Measurements from ENCODE around the gene SND1.

DNA sequence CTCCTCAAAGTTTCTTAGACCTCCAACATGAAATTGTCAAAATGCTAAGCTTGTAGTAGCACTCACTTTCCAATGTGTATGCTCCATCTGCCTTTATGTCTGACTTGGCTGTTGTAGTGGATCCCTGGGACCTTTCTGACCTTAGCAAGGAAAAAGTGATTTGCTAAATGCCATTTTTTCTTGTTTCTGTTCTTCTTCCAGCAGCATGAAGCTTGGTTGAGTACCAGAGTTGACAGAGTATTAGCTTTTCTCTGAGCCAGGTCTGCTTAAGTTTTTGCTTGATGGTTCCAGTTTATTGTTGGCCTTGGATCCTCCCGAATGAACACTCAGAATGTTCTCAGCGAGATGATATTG lies 168.7 kb downstream of the SND1 start:
- TF ChIP-seq, protein P1, sequence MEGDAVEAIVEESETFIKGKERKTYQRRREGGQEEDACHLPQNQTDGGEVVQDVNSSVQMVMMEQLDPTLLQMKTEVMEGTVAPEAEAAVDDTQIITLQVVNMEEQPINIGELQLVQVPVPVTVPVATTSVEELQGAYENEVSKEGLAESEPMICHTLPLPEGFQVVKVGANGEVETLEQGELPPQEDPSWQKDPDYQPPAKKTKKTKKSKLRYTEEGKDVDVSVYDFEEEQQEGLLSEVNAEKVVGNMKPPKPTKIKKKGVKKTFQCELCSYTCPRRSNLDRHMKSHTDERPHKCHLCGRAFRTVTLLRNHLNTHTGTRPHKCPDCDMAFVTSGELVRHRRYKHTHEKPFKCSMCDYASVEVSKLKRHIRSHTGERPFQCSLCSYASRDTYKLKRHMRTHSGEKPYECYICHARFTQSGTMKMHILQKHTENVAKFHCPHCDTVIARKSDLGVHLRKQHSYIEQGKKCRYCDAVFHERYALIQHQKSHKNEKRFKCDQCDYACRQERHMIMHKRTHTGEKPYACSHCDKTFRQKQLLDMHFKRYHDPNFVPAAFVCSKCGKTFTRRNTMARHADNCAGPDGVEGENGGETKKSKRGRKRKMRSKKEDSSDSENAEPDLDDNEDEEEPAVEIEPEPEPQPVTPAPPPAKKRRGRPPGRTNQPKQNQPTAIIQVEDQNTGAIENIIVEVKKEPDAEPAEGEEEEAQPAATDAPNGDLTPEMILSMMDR (IDR thresholded peaks at IDR 0.05; ENCODE audit: insufficient read depth, low read length, poor library complexity, severe bottlenecking) = no peak
- TF ChIP-seq EZH2phosphoT487 (conservative IDR thresholded peaks at IDR 0.05; ENCODE audit: low read length) = no peak

All from SU-DHL-6 (cell line).